Breast epithelium (tissue), 4 donors: ENCODE data around the gene RNF126. TPM values are rescaled to one million over a fixed set of nuclear protein-coding genes. Genes with fewer than 3 reads are reported as not detected.
A peak's percentile ranks its signal among the peaks of the same experiment; 100 is the strongest.
"Not testable (repeated sequence)": the region's sequence is repeated elsewhere in the genome, so short reads cannot be mapped to it uniquely, and the experiment has no call there.

Source experiments
- DNase-seq, 2 donors: peaks; one replicate each; pipeline ENCODE4 v3.0.0-alpha.2; 2019; ENCODE audit warnings: low spot score in 2 of 2
- H3K27ac ChIP-seq, 2 donors: fragments of 200-600 bp; sonication (generic) in 1 of 2; one replicate each; pipeline ENCODE4 v1.5.1; 2016 to 2019; ENCODE audit warnings: mild to moderate bottlenecking in 1 of 2
- H3K27me3 ChIP-seq, 2 donors: fragments of 200-600 bp; sonication (generic) in 1 of 2; one replicate each; pipeline versions ENCODE4 v1.5.1 to v1.6.0; 2017 to 2019; ENCODE audit warnings: control low read depth in 1 of 2, mild to moderate bottlenecking in 1 of 2
- H3K36me3 ChIP-seq: fragments of 200-600 bp; one replicate; pipeline ENCODE4 v1.5.1; 2019
- H3K4me1 ChIP-seq, 2 donors: fragments of 200-600 bp; sonication (generic); one replicate each; pipeline ENCODE4 v1.5.1; 2016 to 2019; ENCODE audit warnings: control low read depth in 1 of 2
- H3K4me3 ChIP-seq, 3 donors: fragments of 200-600 bp; sonication (generic); 1 replicate in 2 of 3; 2 replicates in 1 of 3; pipeline ENCODE4 v1.5.1; 2016 to 2019; ENCODE audit warnings: mild to moderate bottlenecking in 3 of 3, moderate library complexity in 2 of 3
- H3K9me3 ChIP-seq, 2 donors: fragments of 200-600 bp; sonication (generic) in 1 of 2; one replicate each; pipeline ENCODE4 v1.5.1; 2016 to 2019; ENCODE audit warnings: control low read depth in 1 of 2
- CTCF ChIP-seq, 3 donors: fragments of 450-650 bp; IDR thresholded peaks; one replicate each; pipeline ENCODE4 v1.5.1; 2016 to 2017; ENCODE audit warnings: antibody characterized with exemption in 3 of 3, mild to moderate bottlenecking in 3 of 3, moderate library complexity in 3 of 3
- POLR2A ChIP-seq: fragments of 450-650 bp; IDR thresholded peaks from one replicate; pipeline ENCODE4 v1.6.1; 2016; ENCODE audit warnings: antibody characterized with exemption, mild to moderate bottlenecking, moderate library complexity
- POLR2AphosphoS5 ChIP-seq, 3 donors: sonication (generic); formaldehyde crosslinking; IDR thresholded peaks; one replicate each; pipeline ENCODE4 v1.6.1; 2017; ENCODE audit warnings: antibody characterized with exemption in 3 of 3
- intact Hi-C: fragments of 100-400 bp; cut with DNase I; formaldehyde crosslinking; loops from one replicate; pipeline ENCODE4 v1.15.1; 2023; ENCODE audit warnings: low total_unique reads
- total RNA-seq, 3 donors: library from RNA; depleted of rRNA; stranded (reverse); fragments of >200 nt; gene quantifications; one replicate each; pipeline ENCODE4 v1.1.0, GENCODE V29; 2016

RNF126 gene
- total RNA-seq, 3 donors from 2014 or later = 41.1 to 46.5 (median 46.2) TPM

GRCh38 chr19:610071-610800 lies 52.8 kb downstream of the RNF126 start:
- Histone ChIP-seq H3K4me3 (peak overlapping the region; percentile 19 to 61 (median 39)), H3K27me3 (no peaks in the 10 kb centered on the region), H3K36me3 (no peaks in the 10 kb centered on the region), H3K4me1 (peaks cover 0 to 6% of the 10 kb centered on the region in 2 donors), H3K27ac (peak overlapping the region in 1 of 2 donors; percentile 68), H3K9me3 (no peaks in the 10 kb centered on the region)
- TF ChIP-seq POLR2AphosphoS5 (IDR thresholded peaks at IDR 0.05) = no peak
- no peak for TF ChIP-seq CTCF (IDR thresholded peaks at IDR 0.05)
- no peak for DNase-seq
- intact Hi-C loops = no loop called here

- intact Hi-C loops = no loop called here
- no peak overlapping the region for H3K27ac ChIP-seq
- no peak for DNase-seq
- no peaks in the 10 kb centered on the region for H3K9me3 ChIP-seq
- H3K36me3 ChIP-seq = no peaks in the 10 kb centered on the region
- H3K4me1 ChIP-seq = peaks cover 0 to 6% of the 10 kb centered on the region in 2 donors
- no peaks in the 10 kb centered on the region for H3K27me3 ChIP-seq
- H3K4me3 ChIP-seq = no peak overlapping the region
- no peak for TF ChIP-seq CTCF (IDR thresholded peaks at IDR 0.05)
- TF ChIP-seq POLR2A = no peak
- TF ChIP-seq POLR2AphosphoS5 (IDR thresholded peaks at IDR 0.05) = no peak
These were observed 54.0 kb downstream of the RNF126 start for GRCh38 chr19:609004-609346.

- no peak for DNase-seq
- H3K4me3 ChIP-seq = no peak overlapping the region
- H3K9me3 ChIP-seq = no peaks in the 10 kb centered on the region
- intact Hi-C loops = no loop called here
- peaks cover 0 to 6% of the 10 kb centered on the region in 2 donors for H3K4me1 ChIP-seq
- H3K36me3 ChIP-seq = no peaks in the 10 kb centered on the region
- no peaks in the 10 kb centered on the region for H3K27me3 ChIP-seq
- no peak overlapping the region for H3K27ac ChIP-seq
- TF ChIP-seq POLR2A = no peak
- no peak for TF ChIP-seq POLR2AphosphoS5 (IDR thresholded peaks at IDR 0.05)
- TF ChIP-seq CTCF (IDR thresholded peaks at IDR 0.05) = no peak
These were observed 54.6 kb downstream of the RNF126 start for GRCh38 chr19:608155-609003.

DNA sequence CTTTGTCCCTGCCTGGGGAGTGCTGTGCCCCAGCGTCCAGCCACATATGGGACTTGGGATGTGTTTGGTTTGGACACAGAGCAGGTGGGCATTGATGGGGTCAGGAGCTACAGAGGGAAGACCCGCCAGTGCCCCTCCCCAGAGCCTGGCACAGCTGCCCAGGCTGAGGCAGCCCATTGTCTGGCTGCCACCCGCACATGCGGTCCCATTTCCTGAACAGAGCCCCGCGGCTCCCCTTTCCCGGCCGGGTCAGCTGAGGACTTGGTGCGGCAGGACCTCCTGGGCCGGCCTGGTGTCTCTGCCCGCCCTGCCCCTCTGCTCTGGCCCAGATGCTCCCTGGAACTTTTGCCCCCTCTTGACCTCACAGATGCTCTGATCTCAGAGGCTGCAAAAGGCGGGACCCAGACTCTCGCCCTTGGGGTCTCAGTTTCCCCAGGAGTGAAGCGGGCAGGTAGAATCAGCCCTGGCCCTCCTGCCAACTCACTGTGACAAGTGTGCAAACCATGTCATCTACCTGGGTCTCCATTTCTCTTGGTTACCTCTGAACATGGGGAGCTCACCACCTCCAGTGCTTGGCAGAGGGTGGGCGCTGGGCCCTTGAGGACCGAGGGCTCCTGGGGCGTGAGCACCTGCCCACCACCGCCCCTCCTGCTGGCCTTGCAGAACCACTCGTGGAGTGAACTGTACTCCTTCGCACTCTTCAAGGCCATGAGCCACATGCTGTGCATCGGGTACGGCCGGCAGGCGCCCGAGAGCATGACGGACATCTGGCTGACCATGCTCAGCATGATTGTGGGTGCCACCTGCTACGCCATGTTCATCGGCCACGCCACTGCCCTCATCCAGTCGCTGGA lies 55.5 kb downstream of the RNF126 start:
- Histone ChIP-seq H3K9me3 (no peaks in the 10 kb centered on the region), H3K4me1 (peaks cover 0 to 6% of the 10 kb centered on the region in 2 donors), H3K36me3 (no peaks in the 10 kb centered on the region), H3K4me3 (no peak overlapping the region), H3K27ac (no peak overlapping the region), H3K27me3 (no peaks in the 10 kb centered on the region)
- no peak for TF ChIP-seq CTCF (IDR thresholded peaks at IDR 0.05)
- TF ChIP-seq POLR2A = no peak
- TF ChIP-seq POLR2AphosphoS5 (IDR thresholded peaks at IDR 0.05) = no peak
- no peak for DNase-seq
- intact Hi-C loops = no loop called here

DNA sequence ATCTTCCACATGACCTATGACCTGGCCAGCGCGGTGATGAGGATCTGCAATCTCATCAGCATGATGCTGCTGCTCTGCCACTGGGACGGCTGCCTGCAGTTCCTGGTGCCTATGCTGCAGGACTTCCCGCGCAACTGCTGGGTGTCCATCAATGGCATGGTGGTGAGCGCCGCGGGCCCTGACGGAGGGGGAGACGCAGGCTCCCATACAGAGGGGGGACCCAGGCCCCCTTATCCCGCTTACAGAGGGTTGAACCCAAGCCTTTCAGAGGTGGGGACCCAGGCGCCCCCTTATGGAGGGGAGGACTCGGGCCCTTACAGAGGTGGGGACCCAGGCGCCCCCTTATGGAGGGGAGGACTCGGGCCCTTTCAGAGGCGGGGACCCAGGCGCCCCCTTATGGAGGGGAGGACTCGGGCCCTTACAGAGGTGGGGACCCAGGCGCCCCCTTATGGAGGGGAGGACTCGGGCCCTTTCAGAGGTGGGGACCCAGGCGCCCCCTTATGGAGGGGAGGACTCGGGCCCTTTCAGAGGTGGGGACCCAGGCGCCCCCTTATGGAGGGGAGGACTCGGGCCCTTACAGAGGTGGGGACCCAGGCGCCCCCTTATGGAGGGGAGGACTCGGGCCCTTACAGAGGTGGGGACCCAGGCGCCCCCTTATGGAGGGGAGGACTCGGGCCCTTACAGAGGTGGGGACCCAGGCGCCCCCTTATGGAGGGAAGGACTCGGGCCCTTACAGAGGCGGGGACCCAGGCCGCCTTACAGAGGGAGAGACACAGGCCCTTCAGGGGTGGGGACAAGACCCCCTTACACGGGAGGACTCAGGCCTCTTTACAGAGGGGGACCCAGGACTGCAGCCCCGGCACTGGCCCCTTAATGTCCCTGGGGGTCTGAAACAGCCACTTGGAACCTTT lies 57.7 kb downstream of the RNF126 start:
- DNase-seq, H3K4me3 ChIP-seq, H3K27me3 ChIP-seq, intact Hi-C loops, H3K9me3 ChIP-seq, H3K4me1 ChIP-seq, H3K27ac ChIP-seq, H3K36me3 ChIP-seq: not testable (repeated sequence)
